Heart left ventricle (tissue), 13 donors: ENCODE results near the gene GSK3B.

Experiments used
- CTCF ChIP-seq, 12 donors: fragments of 200-600 bp; sonication (generic) in 4 of 12; IDR thresholded peaks; one replicate each; pipeline versions ENCODE4 v1.5.0 to v1.8.0; 2018 to 2022; ENCODE audit warnings: antibody characterized with exemption in 12 of 12, mild to moderate bottlenecking in 5 of 12
- POLR2A ChIP-seq, 2 donors: fragments of 450-650 bp; IDR thresholded peaks; one replicate each; pipeline ENCODE4 v1.6.1; 2017; ENCODE audit warnings: antibody characterized with exemption in 2 of 2, mild to moderate bottlenecking in 2 of 2, moderate library complexity in 2 of 2
- donor health status: ischemic (EF 13 %, LVEDD 7.1; RV severe dilation, severe dysfunction).
- donor health status: DM: no; HTN: yes; CAD: no.
- donor health status: DM: no; HTN: no; CAD: no.
- donor health status: ischemic (EF 25% LVEDD 6.9; RV normal size, moderate dysfunction).
- donor health status: ischemic (EF 25% LVEDD 5.7; RV mildly dilated, moderate dysfunction).
- donor health status: ischemic (EF 35%, LVEDD 5.7; RV mildly dilated, moderate dysfunction).
- donor health status: nonischemic (EF 11% LVEDD 7.7; RV severe dilation, severe dysfunction).
- donor health status: DM: yes; HTN: yes; CAD: no.
- donor health status: PGD.
- donor health status: ischemic (EF 29% LVEDD 5.4; RV normal size, mild dysfunction).
- donor health status: nonischemic (EF 23%, LVEDD 6.1; RV moderate dilation, normal function).

DNA sequence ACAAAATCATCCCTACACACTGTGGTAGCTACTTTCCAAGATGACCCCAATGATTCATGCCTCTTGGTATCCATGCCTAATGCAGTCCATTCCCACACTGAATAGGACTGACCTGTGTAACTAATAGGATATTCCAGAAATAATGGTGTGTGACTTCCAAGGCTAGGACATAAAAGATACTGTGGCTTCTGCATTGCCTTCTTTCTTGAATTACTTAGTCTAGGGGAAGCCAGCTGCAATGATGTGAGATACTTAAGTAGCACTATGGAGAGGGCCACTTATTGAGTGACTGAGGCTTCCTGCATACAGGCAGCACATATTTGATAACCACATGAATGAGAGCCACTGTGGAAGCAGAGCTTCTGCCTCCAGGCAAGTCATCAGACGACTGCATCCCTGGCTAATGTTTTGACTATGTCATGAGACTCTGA is 262.3 kb downstream of the GSK3B start:
- no peak for TF ChIP-seq CTCF (IDR thresholded peaks at IDR 0.05)
- TF ChIP-seq POLR2A (IDR thresholded peaks at IDR 0.05), result no peak
